Stimulated activated CD4-positive, alpha-beta T cell treated with anti-CD3 and anti-CD28 coated beads, Interleukin-12 subunit alpha, Interleukin-12 subunit beta, amount 100 ng/mL, for 24 hours (primary cell): ENCODE data around the gene CACNA2D3.

Experiments
- DNase-seq, 2 experiments: peaks; one replicate each; pipeline ENCODE4 v3.0.0-alpha.2; 2020; ENCODE audit warnings: low read depth in 2 of 2

Gene CACNA2D3

DNA sequence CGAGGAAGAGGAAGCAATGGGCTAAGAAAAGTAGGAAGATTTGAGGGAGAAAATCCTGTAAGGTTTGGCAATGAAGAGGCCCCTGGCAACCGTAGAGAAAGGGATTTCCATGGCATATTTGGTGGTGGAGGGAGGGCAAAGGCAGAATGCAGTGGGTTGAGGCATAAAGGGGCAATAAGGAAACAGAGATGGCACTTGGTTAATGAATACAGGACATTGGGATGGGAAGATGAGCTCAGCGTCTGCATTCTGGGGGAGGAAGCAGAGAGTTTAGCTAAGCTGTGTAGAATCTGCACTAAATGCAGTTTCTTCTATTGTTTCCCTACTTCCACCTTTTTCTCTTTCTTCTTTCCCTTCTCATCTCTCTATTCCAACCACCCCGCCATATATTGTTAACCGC lies 721.9 kb downstream of the CACNA2D3 start:
- DNase-seq = no peak

DNA sequence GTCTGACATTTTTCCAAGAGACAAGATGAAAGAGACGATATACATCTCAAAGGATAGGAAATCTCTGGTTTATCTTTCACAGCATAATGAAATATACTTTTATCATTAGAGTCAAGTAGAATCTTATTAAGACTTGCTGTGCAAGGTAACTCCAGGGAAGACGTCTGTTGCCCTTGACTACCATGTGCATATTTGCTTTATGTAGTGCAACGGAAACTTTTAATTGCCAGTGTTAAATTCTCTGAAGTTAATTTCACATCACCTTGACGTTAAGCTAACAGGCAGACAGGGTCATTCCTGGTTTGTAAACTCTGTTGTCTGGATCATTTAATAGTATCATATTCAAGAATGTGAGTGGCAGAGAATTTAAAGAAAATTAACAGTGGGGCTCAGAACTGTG lies 722.7 kb downstream of the CACNA2D3 start:
- DNase-seq = no peak

DNA sequence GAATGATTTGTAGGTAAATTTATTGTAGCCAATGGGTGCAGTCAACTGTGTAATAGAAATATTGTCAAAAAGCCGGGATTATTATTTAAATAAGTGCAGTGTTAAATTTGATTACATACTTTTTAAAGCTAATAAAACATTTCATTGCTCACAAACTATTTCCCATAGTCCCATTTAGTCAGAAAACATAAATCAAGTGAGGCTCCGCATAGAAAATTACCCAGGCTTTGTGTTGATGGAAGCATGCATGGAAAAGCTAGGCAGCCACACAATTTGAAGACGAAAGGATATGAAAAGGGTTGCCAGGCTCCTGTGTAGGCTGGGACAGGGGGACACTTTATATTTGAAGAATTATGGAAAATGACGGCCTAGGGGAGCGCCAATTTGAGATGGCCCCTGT lies 723.2 kb downstream of the CACNA2D3 start:
- no peak for DNase-seq

DNA sequence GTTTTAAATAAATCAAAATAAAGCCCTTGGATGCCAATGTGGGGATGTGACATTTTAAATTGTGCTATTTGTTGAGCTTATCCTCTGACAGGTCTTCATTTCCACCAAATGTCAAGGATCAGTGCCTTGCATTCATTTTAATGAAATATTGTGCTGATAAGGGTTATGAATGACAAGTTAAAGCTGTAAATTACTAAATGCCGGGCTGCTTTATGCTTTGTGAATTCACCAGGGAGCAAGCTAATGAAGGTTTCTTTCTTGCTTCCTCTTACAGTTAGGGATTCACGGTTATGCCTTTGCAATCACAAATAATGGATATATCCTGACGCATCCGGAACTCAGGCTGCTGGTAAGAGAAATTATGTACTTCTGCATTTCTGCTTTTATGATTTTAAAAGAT lies 723.8 kb downstream of the CACNA2D3 start:
- no peak for DNase-seq

DNA sequence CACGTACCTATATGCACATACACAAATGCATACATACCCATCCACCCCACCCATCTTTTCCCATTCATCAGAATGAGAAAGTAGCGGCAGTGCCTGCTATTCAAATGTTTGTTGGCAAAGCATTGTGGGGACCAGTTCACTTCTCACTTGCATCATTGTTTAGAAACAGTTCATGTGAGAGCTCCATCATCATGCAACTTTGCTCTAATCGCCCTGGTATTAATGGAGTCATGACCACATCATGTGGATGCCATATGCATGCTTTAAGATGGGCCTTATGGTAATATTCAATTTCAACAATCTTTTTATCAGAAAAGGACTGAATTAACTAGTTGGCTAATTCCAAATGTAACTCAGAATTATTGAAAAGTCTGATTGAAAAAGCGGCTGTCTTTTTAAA lies 725.0 kb downstream of the CACNA2D3 start:
- DNase-seq = no peak

DNA sequence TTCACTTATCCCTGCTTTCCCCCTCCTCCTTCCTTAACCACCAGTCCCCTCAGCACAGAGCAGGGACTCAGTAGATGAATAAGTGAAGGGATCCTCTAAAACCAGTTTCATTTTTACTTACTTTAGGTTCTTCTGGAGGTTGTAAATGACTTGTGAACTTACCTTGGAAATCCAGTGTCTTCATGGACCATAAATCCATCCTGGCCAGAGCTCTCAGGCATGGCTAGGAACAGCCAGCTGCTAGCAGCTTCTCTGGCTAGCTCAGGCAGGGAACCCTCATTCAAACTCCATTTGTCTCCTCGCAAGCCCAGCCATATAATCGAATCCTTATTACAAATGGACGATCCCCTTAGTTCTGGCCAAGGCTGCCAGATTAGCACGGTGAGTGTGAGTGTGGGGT lies 727.0 kb downstream of the CACNA2D3 start:
- DNase-seq = no peak

DNA sequence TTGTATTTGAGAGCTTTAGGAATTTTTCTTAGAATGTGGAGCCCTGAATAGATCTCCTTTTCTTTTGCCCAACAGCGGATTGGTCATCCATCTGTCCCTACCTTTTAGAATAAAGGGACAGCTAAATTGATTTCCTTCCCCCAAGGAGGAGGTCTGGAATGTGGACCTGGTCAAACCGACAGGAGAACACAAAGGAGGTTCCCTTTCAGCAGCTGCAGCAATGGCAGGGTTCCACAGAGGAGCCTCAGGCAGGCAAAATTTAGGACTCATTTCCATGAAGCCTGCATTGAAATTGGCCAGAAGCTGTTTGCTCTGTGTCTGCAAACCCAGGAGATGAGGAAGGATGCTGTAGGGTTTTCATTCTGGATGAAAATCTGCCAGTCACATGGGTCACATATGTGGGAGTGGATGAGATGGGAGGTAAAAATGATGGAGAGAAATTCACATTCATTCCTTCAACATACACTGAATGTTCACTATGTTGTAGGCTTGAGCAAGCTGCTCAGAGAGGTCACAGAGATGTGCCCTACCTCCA lies 728.2 kb downstream of the CACNA2D3 start:
- DNase-seq = no peak

DNA sequence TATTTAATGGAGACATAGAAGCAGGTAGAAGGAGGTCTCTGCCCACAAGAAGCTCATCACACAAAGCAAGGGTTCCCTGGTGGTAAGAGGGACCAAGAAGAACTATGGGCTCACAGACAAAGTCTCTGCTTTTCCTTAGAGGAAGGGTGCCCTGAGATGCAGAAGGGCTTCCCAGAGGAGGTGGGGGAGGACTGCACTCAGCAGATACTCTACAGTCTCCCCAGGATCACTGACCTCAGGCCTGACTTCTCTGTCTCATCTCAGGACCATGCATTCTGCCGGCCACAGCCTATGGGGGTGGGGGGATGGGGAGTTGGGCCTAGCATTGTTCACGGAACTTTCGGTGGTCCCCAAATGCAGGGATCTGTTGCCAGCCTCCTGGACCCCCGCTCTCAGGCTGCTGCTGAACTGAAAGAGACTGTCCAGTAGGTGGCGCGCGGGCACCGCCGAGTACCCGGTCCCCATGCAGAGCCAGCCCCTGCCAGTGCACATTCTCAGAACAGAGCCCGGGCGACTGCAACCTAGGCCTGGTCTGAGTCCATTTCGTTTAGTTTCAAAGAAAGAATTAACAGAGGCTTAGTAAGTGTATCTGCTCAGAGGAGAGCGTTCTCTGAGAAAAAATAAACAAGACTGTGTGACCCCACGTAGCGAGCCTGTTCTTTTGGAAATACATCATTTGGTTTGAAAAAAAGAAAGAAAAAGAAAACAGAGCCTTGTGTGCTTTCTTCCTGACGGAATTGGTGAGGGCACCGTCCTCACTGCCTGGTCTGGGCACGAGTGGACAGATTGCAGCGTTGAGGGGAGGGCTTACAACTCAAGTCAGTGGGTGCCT lies 731.4 kb downstream of the CACNA2D3 start:
- DNase-seq = peak; percentile 7 to 47

DNA sequence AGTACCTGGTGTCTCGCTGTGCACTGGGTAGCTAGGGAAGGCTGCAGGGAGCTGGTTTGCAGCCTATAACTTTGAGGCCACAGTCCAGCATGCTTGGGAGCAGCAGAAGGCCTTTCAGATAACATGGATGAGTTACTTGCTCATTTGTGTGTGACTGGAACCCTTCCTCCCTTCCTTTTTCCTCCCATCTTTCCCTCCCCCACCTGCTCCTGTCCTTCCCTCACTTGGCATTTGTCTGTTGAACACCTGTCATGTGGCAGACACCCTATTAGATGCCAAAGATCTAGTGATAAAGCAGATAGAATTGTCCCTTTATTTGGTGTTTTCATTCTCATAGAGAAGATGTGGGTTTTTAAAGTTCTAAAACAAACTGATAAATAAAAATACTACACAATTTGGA lies 733.9 kb downstream of the CACNA2D3 start:
- no peak for DNase-seq

DNA sequence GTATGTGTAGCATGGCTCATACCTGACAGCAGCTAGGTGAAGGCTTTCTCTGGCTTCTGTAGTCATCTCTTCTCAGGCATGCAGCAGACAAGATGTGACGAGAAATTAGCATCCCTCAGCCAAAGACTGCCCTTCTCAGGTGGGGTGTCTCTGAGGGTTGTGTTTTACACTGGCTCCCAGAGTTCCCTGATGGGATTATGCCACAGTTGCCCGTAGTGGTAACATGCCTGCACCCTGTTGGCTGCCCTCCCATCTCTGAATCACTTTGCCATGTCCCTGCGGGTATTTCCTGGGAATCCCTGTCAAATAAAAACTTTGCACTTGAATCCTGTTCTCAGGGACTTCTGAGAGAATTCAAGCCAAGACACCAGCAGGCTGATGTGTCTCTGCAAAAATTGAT lies 735.0 kb downstream of the CACNA2D3 start:
- no peak for DNase-seq

DNA sequence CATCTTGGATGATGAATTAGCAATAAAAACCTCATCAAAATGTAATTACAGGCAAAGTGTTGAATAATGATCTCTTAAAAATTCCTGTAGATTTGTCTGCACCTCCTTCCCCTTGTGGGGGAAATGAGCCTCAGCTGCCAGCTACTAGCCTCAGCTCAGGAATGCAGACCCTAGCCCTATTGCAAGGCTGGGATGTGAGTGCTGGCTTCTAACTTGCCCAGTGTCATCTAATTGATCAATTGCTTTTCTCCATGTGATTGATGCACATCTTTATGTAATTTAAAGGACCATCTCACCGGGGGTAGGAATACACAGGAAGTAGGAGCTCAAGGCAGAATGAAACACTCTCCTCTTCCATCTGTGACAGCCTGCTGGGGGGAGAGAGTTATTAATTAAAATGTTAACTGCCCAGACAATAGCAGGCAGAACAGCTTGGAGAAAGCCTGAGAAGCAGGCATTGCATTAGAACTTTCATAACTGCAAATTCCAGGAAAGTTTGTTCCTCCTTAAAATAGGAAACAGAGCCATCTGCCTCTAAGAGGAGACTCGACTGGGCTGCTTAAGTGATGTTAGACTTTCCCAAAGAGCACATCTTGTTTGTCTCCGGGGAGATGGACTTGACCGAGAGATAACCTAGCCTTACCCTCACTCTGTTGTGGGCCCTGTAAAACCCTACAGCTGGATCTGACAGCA lies 735.9 kb downstream of the CACNA2D3 start:
- no peak for DNase-seq

DNA sequence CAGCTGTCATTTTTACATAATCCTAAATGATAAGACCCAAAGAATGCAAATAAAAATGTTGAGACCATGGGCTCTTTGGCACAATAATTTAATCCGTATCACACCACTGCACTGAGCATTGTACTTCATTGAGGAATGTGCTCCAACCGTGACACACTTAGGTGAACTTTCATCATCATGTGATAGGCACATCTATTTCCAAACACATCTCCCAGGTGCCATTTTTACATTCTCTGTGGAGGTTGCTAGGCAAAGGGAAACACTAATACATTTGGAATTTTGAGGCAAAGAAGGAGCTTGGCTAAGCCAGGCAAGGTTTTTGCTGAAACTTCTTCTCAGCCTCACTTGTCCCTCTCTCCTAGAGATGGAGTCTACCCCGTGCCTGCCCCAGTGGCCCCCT lies 736.8 kb downstream of the CACNA2D3 start:
- no peak for DNase-seq

DNA sequence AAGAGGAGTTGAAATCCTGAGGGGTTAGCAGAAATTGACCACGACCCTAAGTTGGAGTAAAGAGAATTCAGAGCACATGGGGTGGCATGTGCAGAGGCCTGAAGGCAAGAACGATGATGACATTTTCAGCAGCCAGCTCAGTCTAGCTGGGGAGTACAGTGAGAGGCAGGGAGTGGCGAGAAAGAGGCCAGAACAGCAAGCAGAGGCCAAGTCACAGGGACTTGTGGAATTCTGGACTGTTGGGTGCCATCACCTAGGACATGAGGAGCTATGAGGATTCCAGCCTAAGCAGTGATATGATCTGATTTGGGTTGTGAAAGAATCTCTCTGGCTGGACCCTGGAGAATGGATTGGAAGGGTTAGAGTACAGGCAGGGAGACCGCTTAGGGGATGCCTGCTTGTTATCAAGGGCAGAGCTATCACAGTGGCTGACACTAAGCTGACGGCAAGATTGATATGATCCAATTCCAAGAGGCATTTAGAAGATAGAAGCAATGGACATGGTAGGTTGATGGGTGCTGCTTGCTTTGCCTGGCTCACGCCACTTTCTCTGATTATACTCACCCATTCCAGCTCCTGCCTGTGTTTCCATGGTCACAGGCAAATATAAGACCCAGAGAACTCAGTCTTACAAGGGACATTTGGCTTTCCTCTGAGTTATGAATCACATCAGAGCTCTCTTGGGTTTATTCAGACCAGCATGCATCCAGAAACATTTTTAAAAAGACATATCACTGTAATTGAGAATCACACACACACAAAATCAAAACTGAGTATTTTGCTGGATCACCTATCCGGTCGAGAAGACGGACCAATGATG lies 739.1 kb downstream of the CACNA2D3 start:
- no peak for DNase-seq

DNA sequence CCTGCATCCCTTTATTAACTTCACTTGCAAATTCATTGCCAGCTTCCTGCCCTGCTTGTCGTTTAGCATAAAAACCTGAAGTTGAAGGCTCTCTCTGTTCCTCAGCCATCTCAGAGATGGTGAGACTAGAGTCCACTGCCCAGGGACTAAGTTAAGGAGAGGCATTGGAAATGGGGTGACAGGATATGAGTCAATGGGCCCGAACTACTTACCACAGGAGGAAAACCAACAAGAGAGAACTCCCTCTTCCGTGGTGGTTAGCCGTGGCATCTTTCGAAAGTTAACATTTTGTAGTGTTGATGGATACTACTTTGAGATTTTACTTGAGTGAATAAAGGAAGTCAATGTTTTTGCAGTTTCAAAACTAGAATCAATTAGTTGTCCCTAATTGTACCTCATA lies 740.2 kb downstream of the CACNA2D3 start:
- no peak for DNase-seq

DNA sequence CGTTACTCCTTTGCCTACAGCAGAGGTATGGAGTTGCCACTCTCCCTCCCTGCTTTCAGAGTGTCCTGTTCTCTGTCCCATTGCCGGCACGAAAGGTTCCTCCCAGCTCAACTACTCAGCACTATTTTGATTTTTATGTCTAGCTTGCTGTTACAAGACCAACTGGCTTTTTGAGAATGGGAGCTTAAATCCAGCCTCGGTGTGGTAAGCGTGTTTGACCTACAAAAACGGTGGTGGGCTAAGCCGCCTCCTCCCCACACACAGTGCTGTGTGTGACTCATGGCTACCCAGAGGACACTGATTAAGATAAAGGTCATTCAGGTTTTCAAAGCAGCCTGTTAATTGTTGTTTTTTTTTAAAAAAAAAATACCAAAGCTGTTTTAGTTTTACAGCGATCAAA lies 741.0 kb downstream of the CACNA2D3 start:
- DNase-seq = no peak

DNA sequence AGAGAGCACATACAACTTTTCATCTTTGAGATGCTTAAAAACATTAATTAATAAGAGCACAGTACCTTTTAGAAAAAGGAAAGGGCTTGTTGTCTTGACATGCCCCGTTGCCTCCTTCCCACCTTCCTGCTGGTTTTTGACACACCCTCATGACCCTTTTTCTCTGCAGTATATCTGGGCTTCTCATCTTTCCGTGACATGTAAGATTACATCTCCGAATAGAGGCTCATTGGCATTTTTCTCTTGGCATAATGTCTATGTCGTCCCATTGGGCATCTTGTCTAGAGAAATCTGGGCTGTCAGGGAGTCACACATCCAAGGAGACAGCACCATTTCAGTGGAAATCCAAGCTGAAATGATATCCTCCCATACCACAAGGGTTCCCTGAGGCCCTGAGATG lies 741.4 kb downstream of the CACNA2D3 start:
- no peak for DNase-seq

DNA sequence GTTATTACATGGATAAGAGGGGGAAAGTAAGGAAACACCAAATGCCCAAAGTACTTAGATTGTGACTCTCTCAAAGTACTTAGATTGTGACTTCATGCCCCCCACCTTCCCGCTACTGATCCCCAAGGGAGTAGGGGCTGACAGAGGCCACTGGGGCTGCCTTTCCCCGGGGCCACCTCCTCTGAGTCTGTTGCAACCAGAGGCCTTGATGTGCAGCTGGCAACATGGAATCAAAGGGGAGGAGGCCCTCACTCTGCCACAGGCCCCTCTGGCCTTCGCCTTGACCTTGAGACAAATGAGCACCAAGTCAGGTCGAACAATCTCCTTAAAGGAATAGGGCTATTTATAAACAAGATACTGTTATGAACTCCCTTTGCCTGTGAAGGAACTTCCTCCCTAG lies 743.0 kb downstream of the CACNA2D3 start:
- no peak for DNase-seq

DNA sequence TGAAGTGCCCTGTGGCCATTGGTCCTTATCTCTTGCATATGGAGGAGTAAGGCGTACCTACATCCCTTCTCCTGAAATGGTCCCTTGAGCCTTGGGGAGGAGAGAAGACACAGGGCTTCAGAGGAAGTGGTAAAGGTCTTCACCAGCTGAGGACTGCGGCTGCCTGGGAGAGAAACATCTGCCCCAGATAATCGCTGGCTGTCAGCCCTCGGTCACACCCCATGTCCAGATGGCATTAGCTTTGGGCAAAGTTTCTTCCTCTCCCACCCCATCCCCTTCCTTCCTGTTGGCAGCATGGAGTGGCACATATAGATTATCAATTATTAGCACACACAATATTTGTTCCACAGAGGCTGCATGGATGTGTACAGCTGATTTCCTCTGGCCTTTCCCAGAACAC lies 743.9 kb downstream of the CACNA2D3 start:
- DNase-seq = no peak

DNA sequence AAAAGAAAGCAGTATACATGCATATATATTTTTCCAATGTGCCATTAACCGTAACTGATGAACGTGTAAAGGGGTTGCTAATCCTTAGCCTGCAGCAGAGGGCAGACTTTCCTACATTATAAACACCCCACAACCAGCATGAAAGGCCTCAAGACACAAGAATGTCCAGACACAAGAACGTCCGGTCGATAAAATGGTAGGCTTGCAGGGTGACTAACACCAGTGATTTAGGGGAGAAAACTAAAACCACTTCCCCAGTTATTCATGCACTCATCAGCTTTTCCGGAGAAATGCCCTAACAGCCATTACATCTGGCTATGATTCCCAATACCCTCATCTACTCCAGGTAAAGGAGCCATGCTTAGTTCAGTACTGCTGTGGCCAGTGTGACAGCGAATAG lies 748.1 kb downstream of the CACNA2D3 start:
- DNase-seq = no peak

DNA sequence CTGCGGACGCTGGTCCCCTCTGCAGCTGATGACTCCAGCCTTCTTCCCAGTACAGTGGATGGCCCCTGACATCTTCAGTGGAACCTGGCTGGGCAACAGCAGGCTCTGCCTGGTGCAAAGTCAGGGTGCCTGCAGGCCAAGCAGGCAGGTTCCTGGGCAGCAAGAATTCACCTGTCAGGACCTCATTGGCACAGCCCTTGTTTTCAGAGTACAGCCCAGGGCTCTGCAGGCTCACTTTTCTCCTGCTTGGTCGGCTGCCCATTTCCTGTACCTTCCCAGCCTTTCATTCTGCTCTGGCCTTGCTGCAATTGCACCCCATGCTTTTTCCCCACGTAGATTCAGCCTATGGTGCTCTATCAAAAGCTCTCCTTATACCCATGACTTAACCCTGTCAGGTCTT lies 749.5 kb downstream of the CACNA2D3 start:
- DNase-seq = no peak

DNA sequence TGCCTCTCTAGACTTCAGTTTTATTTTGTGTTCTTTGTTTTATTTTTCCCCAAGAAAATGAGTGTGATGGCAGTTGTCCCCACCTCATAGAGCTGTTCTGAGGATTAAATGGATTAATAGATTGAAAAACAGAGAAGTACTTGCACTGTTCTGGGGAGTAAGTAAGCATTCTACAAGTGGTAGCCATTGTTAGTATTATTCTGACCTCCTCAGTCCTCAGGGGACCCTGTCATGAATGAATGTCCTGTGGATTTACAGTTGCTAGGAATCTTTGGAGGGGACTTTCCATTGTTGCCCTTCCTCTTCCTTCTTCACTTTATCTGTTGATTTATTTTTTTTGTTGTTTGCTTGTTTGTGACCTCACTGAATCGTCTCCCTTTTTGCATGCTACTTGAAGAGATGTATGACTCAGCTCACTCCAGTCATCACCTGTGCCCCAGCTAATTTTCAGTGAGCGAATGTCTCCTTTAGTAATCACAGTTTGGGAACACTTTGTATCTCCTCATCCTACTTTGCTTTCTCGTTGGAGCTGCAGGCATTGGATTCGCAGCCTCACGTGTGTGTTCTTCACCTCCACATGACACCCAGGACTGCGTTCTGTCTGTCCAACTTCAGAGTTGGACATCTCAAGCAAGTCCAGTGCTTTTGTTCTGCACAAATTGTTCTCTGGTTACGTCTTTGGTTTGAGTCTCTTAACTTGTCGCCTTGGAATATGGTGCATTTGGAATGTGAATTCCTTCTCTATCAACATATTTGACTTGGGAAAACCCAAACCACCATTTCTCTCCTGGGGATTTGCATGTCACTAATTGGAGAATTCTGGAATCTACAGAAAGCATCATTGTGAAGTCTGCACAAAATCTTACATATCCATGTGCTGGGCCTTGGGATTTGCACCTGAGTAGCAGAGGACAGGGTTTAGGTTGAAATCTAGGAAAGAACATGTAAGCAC lies 751.0 kb downstream of the CACNA2D3 start:
- no peak for DNase-seq
